PFSK-1 (cell line): ENCODE results near the gene GPR37L1.

Source experiments
- FOXP2 ChIP-seq: optimal IDR thresholded peaks from 2 replicates; pipeline ENCODE3; 2011; ENCODE audit warnings: borderline replicate concordance, control low read depth, inconsistent platforms; ENCODE audit not compliant: insufficient read depth; ENCODE audit errors: extremely low read length, extremely low read depth
- POLR2AphosphoS5 ChIP-seq: IDR thresholded peaks from 2 replicates; pipeline ENCODE4 v1.6.1; 2012; ENCODE audit warnings: low read depth, mild to moderate bottlenecking, control low read depth, low read length, moderate library complexity
- SIN3A ChIP-seq: IDR thresholded peaks from 2 replicates; pipeline ENCODE4 v1.6.1; 2012; ENCODE audit warnings: mild to moderate bottlenecking, low read length, moderate library complexity, borderline replicate concordance; ENCODE audit not compliant: insufficient read depth
- TAF1 ChIP-seq: IDR thresholded peaks from 2 replicates; pipeline ENCODE4 v1.6.1; 2012; ENCODE audit warnings: low read length, control low read depth, borderline replicate concordance; ENCODE audit not compliant: insufficient read depth
- TF ChIP-seq, protein P1 (sequence below), 2 experiments: IDR thresholded peaks; 2 replicates each; pipeline versions ENCODE4 v1.6.1 to v1.8.0; 2011 to 2012; ENCODE audit warnings: low read depth in 2 of 2, low read length in 2 of 2, control low read depth in 1 of 2, inconsistent platforms in 1 of 2, mild to moderate bottlenecking in 1 of 2, moderate library complexity in 1 of 2; ENCODE audit not compliant: insufficient read depth in 1 of 2

The GPR37L1 gene

DNA sequence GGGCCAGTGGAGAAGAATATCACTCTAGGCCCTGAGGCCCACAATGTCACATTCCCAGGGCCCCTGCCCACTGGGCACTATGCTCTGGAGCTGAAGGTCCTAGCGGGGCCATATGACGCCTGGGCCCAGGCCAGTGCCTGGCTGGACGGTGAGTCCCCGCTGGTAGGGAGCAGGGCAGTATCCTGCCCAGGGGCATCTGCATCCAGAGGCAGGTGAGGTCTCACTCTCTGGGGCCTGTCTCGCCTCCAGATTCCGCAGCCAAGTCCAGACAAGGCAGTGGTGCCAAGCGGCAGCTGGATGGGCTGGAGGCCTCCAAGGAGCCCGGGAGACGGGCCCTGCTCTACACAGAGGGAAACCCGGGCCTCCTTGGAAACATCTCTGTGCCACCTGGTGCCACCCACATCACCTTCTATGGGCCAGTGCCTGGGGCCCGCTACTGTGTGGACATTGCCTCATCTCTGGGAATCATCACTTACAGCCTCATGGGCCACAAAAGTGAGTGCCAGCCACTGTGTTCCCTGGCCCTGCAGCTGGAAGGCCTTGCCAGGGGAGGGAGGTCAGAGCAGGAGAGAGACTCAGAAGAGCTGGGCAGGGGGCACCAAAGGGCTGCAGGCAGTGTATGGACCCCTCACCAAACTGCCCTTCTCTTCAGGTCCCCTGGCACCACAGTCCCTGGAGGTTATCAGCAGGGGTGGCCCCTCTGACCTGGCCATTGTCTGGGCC, 48.7 kb downstream of the GPR37L1 start:
- TF ChIP-seq TAF1 (no peak), FOXP2 (no peak), POLR2AphosphoS5 (no peak), SIN3A (no peak)
- TF ChIP-seq, protein P1, sequence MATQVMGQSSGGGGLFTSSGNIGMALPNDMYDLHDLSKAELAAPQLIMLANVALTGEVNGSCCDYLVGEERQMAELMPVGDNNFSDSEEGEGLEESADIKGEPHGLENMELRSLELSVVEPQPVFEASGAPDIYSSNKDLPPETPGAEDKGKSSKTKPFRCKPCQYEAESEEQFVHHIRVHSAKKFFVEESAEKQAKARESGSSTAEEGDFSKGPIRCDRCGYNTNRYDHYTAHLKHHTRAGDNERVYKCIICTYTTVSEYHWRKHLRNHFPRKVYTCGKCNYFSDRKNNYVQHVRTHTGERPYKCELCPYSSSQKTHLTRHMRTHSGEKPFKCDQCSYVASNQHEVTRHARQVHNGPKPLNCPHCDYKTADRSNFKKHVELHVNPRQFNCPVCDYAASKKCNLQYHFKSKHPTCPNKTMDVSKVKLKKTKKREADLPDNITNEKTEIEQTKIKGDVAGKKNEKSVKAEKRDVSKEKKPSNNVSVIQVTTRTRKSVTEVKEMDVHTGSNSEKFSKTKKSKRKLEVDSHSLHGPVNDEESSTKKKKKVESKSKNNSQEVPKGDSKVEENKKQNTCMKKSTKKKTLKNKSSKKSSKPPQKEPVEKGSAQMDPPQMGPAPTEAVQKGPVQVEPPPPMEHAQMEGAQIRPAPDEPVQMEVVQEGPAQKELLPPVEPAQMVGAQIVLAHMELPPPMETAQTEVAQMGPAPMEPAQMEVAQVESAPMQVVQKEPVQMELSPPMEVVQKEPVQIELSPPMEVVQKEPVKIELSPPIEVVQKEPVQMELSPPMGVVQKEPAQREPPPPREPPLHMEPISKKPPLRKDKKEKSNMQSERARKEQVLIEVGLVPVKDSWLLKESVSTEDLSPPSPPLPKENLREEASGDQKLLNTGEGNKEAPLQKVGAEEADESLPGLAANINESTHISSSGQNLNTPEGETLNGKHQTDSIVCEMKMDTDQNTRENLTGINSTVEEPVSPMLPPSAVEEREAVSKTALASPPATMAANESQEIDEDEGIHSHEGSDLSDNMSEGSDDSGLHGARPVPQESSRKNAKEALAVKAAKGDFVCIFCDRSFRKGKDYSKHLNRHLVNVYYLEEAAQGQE (IDR thresholded peaks at IDR 0.05; ENCODE audit: insufficient read depth in 1 of 2, low read depth in 2 of 2, low read length in 2 of 2), result no peak

DNA sequence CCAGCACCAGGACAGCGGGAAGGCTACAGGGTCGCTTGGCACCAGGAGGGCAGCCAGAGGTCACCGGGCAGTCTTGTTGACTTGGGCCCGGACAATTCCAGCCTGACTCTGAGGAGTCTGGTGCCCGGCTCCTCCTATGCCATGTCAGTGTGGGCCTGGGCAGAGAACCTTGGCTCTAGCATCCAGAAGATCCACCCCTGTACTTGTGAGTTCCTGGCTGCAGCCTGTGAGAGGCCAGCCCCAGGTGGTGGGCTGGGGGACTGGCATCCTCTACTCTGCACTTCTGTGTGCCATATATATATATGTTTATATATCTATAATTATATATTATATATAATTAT, 49.3 kb downstream of the GPR37L1 start:
- TF ChIP-seq TAF1 (no peak), FOXP2 (no peak), SIN3A (no peak), POLR2AphosphoS5 (no peak)
- TF ChIP-seq, protein P1 (IDR thresholded peaks at IDR 0.05; ENCODE audit: insufficient read depth in 1 of 2, low read depth in 2 of 2, low read length in 2 of 2), result no peak

DNA sequence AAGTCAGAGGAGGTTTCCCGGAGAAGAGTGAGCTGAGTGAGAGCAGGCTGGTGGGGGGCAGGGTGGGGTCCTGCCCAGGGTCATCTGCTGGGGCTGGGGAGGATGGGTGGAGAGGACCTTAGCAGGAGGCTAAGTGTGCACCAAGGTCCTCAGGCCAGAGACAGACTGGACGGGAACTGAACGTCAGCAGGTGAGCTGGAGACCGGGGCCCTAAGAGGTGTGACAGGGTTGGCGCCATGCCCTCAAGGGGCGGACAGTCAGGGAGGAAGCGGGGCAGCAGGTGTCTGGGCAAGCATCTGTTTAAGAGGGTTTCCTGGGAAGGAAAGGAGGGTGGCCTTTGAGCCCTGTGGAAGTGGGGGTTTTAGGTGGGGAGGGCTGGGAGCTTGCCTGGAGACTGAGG, 51.3 kb downstream of the GPR37L1 start:
- TF ChIP-seq FOXP2 (no peak), SIN3A (no peak), POLR2AphosphoS5 (no peak), TAF1 (no peak)
- TF ChIP-seq, protein P1 (IDR thresholded peaks at IDR 0.05; ENCODE audit: insufficient read depth in 1 of 2, low read depth in 2 of 2, low read length in 2 of 2), result no peak

DNA sequence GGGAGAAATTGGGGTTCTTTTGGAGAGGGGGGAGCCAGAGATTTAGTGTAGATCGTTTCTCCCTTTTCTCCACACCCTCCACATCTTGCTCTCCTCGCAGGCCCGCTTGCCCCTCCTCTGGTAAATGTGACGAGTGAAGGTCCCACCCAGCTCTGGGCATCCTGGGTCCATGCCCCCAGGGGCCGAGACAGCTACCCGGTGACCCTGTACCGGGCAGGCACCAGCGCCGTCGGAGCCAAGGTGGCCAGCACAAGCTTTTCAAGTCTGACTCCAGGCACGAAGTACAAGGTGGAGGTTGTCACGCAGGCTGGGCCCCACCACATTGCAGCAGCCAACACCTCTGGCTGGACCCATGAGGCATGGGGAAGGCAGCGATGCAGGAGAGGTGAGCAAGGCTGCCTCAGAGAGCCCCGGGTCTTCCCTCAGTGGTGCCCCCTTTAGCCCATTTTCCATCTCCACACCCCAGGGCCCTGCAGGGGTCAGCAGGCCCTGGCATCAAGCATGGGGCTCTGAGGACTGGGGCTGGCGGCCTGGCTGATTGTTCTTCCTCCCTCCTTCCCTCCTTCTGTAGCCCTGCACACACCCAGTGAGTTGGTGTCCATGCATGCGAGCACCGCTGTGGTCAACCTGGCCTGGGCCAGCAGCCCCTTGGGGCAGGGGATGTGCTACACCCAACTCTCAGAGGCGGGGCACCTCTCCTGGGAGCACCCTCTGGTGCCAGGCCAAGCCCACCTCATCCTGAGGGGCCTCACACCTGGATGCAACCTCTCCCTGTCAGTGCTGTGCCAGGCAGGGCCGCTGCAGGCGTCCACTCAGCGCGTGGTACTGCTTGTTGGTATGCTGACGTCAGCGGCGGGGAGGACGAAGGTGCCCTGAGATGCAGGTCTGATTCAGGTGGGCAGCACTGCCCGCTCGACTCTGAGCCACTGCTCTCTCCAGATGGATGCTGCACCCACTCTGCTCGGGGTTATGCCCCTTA, 54.5 kb downstream of the GPR37L1 start:
- TF ChIP-seq FOXP2, result no peak
- TF ChIP-seq, protein P1 (IDR thresholded peaks at IDR 0.05; ENCODE audit: insufficient read depth in 1 of 2, low read depth in 2 of 2, low read length in 2 of 2), result no peak
- no peak for TF ChIP-seq POLR2AphosphoS5
- no peak for TF ChIP-seq TAF1
- TF ChIP-seq SIN3A, result no peak
